ENCODE measurements around the gene SF1.

SF1 gene

DNA sequence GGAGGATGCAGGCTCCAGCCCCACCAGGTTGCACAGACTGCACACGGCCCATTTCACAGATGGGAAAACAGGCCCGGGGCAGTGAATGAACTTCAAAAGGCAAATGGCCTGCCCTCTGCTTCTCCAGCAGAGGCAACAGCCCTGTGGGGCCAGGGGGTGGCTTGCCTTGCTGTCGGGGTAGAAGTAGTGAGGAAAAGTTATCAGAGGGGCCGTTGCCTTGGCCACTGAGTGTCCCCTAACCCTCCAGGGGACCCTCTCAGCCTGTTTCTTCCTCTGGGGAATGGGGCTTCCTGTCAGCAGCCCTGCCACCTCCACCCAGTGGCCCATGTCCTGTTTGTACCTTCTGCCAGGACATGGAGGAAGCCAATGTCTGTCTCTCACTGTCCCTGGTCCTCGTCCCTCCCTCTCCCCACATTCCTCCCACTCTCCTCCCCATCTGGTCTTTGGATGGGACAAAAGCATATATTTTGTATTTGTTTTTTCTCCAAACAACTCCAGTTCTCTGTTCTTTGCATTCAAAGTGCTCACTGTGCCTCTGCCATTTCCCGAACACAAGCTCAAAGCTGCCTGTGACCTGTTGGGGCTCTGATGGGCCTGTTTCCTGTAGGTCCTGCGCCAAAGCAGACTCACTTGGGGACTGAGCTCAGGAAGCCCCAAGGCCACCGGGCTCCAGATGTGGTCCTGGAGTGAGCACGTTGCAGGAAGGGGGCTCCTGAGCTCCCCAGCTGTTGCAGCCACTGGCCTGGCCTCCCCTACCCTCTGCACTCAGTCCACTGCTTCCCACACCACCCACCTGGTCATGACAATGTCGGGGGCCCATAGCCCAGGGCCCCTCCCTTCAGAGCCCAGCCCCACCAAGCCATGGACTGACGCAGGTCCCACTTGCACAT, 15.2 kb upstream of the SF1 start:
- no peak for DNase-seq (ENCODE audit: low read depth)
- TF ChIP-seq, protein P1, sequence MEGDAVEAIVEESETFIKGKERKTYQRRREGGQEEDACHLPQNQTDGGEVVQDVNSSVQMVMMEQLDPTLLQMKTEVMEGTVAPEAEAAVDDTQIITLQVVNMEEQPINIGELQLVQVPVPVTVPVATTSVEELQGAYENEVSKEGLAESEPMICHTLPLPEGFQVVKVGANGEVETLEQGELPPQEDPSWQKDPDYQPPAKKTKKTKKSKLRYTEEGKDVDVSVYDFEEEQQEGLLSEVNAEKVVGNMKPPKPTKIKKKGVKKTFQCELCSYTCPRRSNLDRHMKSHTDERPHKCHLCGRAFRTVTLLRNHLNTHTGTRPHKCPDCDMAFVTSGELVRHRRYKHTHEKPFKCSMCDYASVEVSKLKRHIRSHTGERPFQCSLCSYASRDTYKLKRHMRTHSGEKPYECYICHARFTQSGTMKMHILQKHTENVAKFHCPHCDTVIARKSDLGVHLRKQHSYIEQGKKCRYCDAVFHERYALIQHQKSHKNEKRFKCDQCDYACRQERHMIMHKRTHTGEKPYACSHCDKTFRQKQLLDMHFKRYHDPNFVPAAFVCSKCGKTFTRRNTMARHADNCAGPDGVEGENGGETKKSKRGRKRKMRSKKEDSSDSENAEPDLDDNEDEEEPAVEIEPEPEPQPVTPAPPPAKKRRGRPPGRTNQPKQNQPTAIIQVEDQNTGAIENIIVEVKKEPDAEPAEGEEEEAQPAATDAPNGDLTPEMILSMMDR (conservative IDR thresholded peaks at IDR 0.05; ENCODE audit: low read depth, low read length): no peak
- no peak overlapping the region for H3K4me3 ChIP-seq (ENCODE audit: low read depth, low read length)

DNA sequence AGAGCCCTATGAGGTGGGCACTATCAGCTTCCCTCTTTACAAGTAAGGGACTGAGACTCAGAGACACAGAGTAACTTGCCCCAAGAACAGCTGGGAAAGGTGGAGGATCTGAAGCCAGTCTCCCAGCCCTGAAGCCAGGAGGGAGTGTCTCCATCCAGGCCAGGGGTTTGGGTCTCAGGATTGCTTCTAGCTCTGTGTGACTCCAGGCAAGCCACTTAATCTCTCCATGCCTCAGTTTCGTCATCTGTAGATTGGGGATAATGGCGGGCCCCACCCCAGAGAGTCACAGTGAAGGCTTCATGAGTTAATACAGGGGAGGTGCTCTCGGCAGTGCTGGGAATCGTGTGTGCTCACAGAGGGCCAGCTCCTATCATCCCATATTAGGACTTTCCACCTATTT, 14.1 kb upstream of the SF1 start:
- TF ChIP-seq, protein P1 (conservative IDR thresholded peaks at IDR 0.05; ENCODE audit: low read depth, low read length): no peak

DNA sequence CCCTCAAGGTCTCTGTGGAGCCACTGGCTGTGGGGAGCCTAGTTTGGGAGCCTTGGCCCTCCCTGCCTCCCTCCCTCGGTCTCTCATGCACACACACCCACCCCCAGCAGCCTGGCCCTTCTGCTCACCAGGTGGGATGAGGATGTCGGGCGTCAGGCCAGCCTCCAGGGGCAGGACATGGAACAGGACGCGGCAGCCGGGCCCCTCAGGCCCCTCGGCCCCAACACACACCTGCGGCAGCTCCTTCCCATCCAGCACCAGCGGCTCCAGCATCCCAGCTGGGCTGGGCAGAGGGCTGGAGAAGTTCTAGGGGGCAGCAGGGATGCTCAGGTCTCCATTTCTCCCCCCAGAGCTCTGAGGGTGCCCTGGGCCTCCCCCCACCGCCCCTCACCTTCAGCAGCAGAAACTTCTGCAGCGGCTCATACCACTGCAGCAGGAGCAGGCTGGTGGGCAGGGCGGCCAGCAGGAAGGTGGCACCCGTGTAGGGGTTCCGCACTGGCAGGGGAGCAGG, 13.5 kb upstream of the SF1 start:
- no peak for DNase-seq (ENCODE audit: low read depth)
- TF ChIP-seq, protein P1 (conservative IDR thresholded peaks at IDR 0.05; ENCODE audit: low read depth, low read length): no peak
- no peak overlapping the region for H3K4me3 ChIP-seq (ENCODE audit: low read depth, low read length)

More for the DNA sequence above, 14.1 kb upstream of the SF1 start:
- DNase-seq (ENCODE audit: low read depth): no peak
- no peak overlapping the region for H3K4me3 ChIP-seq (ENCODE audit: low read depth, low read length)

DNA sequence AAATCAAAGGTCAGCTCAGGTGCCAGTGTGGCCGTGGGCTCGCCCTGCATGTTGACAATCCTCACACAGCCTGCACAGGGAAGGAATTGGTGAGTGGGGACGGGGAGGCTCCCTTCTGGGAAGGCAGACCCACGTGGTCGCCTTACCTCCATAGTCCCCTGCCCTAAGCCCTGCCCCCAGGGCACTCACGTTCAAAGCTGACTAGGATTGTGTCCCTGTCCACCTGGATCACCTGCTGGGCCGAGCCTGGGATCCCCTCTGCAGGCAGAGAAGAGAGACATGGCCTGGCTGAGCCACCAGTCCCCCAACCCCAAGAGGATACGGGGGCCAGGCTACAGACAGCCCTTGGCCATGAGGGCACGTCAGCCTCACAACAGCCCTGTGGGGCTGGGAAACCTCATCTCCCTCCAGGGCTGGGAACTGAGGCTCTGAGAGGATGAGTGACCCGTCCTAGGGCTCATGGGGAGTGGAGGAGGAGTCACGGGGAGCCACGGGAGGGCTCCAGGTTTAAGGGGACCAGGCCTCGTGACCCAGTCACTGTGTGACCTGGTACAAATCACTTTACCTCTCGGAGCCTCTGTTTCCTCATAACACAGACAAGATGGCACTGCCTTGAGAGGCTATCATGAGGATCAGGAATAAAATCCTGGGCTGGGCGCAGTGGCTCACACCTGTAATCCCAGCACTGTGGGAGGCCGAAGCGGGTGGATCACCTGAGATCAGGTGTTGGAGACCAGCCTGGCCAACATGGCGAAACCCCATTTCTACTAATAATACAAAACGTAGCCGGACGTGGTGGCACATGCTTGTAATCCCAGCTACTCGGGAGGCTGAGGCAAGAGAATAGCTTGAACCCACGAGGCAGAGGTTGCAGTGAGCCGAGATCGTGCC, 12.1 kb upstream of the SF1 start:
- H3K4me3 ChIP-seq (ENCODE audit: low read depth, low read length): no peak overlapping the region
- TF ChIP-seq, protein P1 (conservative IDR thresholded peaks at IDR 0.05; ENCODE audit: low read depth, low read length): no peak

DNA sequence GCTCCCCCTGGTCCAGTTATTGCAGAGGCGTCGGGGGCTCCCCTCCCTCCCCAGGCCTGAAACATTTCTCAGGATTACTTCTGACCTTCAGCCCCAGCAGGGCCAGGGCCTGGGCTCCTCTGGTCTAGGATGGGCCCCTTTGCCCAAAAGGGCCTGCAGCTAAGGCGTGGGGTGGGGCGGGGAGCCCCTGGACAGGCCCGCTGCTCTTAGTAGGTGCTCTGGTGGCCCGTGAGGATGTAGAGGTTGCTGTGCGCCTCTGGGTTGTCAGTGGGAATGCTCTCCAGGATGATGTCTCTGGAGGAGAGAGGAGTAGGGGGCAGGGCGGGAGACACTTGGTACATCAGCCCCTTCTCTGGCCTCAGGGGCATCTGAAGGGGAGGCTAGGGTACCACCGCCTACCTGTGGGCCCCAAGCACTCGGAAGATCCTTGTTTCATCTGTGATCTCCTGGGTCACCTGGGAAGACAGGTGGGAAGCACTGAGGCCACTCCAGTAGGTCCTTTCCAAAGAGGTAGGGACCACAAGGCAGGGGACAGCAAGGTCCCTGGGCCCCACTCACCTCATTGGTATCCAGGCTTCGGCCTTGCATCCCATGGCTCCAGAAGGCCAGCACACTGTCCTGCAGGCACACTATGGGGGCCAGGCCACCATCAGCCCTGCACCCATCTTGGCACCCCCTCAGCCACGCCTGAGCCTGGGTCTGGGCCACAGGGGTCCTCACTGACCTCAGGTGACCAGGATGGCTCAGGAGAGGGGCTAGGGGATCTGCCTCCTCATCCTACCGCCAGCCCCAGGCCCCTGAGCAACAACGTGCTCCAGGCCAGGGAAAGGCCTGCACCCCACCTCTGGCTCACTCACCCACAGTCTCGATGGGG, 11.2 kb upstream of the SF1 start:
- no peak for DNase-seq (ENCODE audit: low read depth)
- no peak overlapping the region for H3K4me3 ChIP-seq (ENCODE audit: low read depth, low read length)
- TF ChIP-seq, protein P1 (conservative IDR thresholded peaks at IDR 0.05; ENCODE audit: low read depth, low read length): no peak

More for the DNA sequence above, 12.1 kb upstream of the SF1 start:
- DNase-seq (ENCODE audit: low read depth): no peak
